Measurements from ENCODE around the gene TMEM54. TPM values are rescaled to one million over a fixed set of nuclear protein-coding genes. Genes with fewer than 3 reads are reported as not detected.
A peak's percentile ranks its signal among the peaks of the same experiment; 100 is the strongest.

TMEM54 gene
- total RNA-seq, 1 experiment from 2014 or later, result 102 TPM

DNA sequence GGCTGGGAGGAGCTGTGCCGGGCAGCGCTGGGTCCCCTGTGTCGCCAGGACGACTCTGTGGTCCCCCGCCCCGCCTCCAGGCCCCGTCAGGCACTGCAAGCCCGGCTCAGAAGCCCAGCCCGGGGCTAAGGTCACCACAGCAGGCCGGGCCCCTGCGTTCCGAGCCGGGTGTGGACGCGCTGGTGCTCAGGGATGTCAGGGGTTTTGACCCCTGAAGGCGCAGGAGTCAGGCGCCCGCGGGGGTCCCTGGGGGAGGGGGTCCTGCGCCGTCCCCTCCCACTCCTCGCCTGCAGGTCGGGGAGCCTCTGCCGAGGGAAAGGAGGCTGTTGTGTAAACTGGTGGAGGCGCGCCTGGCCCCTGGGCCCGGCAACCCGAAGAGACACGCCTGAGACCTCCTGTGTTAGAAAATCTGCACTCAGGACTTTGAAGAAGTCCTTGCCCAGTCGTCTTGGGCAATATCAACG is 23.7 kb upstream of the TMEM54 start:
- H3K4me2 ChIP-seq, result peak overlapping the region; percentile 15; the same call in 1 of the 2 replicates
- H2AFZ ChIP-seq, result no peak overlapping the region
- BruUV-seq (replicated peaks), result no TSS peak
- H3K79me2 ChIP-seq (ENCODE audit: low read depth), result no peaks in the 10 kb centered on the region
- H3K4me1 ChIP-seq (replicated peaks; ENCODE audit: insufficient read depth), result peaks cover 8% of the 10 kb centered on the region; the same call in 1 of the 2 replicates
- no peaks in the 10 kb centered on the region for H3K27me3 ChIP-seq (ENCODE audit: insufficient read depth, low read depth)
- no peaks in the 10 kb centered on the region for H3K36me3 ChIP-seq (ENCODE audit: low read depth)
- H3K9me3 ChIP-seq (ENCODE audit: insufficient read depth, low read depth), result no peaks in the 10 kb centered on the region
- H3K9me2 ChIP-seq (ENCODE audit: insufficient read depth), result no peaks in the 10 kb centered on the region
- no peak overlapping the region for H3K4me3 ChIP-seq
- no peaks in the 10 kb centered on the region; the same call in 1 of the 2 replicates for H3F3A ChIP-seq (ENCODE audit: insufficient read depth, low read depth)
- CTCF ChIA-PET, result no interaction called here
- intact Hi-C loops (cut with micrococcal nuclease; ENCODE audit: unreplicated experiment), result no loop called here
- no peak for TF ChIP-seq EZH2 (IDR thresholded peaks at IDR 0.05; ENCODE audit: low read depth)
- TF ChIP-seq, protein P1, sequence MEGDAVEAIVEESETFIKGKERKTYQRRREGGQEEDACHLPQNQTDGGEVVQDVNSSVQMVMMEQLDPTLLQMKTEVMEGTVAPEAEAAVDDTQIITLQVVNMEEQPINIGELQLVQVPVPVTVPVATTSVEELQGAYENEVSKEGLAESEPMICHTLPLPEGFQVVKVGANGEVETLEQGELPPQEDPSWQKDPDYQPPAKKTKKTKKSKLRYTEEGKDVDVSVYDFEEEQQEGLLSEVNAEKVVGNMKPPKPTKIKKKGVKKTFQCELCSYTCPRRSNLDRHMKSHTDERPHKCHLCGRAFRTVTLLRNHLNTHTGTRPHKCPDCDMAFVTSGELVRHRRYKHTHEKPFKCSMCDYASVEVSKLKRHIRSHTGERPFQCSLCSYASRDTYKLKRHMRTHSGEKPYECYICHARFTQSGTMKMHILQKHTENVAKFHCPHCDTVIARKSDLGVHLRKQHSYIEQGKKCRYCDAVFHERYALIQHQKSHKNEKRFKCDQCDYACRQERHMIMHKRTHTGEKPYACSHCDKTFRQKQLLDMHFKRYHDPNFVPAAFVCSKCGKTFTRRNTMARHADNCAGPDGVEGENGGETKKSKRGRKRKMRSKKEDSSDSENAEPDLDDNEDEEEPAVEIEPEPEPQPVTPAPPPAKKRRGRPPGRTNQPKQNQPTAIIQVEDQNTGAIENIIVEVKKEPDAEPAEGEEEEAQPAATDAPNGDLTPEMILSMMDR (conservative IDR thresholded peaks at IDR 0.05), result no peak
- no peak for DNase-seq
- no peak overlapping the region for H3K27ac ChIP-seq
- H4K20me1 ChIP-seq (ENCODE audit: insufficient read depth), result no peaks in the 10 kb centered on the region
- POLR2A ChIA-PET (ENCODE audit: unreplicated experiment), result no interaction called here

- TF ChIP-seq, protein P1 (conservative IDR thresholded peaks at IDR 0.05), result no peak
- no peak for TF ChIP-seq EZH2 (IDR thresholded peaks at IDR 0.05; ENCODE audit: low read depth)
- Histone ChIP-seq H3K9me3 (ENCODE audit: insufficient read depth, low read depth) (no peaks in the 10 kb centered on the region), H3K4me3 (no peak overlapping the region), H3K79me2 (ENCODE audit: low read depth) (no peaks in the 10 kb centered on the region), H4K20me1 (ENCODE audit: insufficient read depth) (no peaks in the 10 kb centered on the region), H3K9me2 (ENCODE audit: insufficient read depth) (no peaks in the 10 kb centered on the region), H3F3A (ENCODE audit: insufficient read depth, low read depth) (peaks cover 3% of the 10 kb centered on the region; the same call in 1 of the 2 replicates), H3K4me1 (replicated peaks; ENCODE audit: insufficient read depth) (peaks cover 8% of the 10 kb centered on the region; the same call in 1 of the 2 replicates), H3K27ac (no peak overlapping the region), H2AFZ (no peak overlapping the region), H3K27me3 (ENCODE audit: insufficient read depth, low read depth) (no peaks in the 10 kb centered on the region), H3K36me3 (ENCODE audit: low read depth) (no peaks in the 10 kb centered on the region), H3K4me2 (no peak overlapping the region)
- DNase-seq, result no peak
- POLR2A ChIA-PET (ENCODE audit: unreplicated experiment), result no interaction called here
- no TSS peak for BruUV-seq (replicated peaks)
- intact Hi-C loops (cut with micrococcal nuclease; ENCODE audit: unreplicated experiment), result no loop called here
- CTCF ChIA-PET, result interaction anchor here (0.6 kb wide), 1 partner anchor 136 kb away, joined by 3 read pairs; no protein-coding TSS in a partner anchor
These were observed 19.6 kb upstream of the TMEM54 start for GRCh38 chr1:32920833-32921232.

DNA sequence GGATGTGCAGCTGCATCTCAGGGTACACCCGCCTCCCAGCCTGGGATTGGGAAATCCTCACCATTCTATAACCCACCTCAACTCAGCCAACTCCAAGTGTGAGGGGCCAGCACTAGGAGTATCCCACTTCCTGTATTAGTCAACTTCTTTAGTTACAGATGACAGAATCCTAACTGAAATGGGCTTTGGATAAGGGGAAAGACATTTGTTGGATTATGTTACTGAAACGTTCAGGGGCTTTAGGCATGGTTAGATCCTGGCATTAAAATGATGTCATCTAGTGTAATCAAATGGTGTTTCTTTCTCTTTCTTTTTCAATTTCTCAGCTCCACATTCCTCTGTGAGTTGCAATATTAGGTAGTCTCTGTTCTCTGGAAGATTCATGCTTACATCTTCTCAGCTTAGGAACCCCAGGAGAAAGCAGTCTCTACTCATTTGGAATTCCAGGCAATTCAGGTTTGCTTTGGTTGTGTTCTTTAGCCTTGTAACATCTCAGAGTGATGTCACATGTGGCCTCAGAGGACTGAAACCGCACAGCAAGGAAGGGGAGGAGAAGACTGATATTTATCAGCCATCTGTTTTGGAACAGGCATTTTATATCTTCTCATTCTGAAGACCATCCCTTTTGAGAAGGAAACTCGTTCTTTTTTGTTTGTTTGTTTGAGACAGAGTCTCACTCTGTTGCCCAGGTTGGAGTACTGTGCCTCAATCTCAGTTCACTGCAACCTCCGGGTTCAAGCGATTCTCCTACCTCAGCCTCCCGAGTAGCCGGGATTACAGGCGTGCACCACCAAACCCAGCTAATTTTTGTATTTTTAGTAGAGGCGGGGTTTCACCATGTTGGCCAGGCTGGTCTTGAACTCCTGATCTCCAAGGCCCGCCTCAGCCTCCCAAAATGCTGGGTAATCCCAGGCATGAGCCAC is 18.9 kb upstream of the TMEM54 start:
- peak overlapping the region; percentile 46; the same call in 1 of the 2 replicates for H2AFZ ChIP-seq
- POLR2A ChIA-PET (ENCODE audit: unreplicated experiment), result no interaction called here
- CTCF ChIA-PET, result interaction anchor here (0.5 to 0.6 kb wide), 2 partner anchors 41 to 137 kb away, joined by 3 read pairs; no protein-coding TSS in a partner anchor

More for the DNA sequence above, 18.9 kb upstream of the TMEM54 start:
- DNase-seq, result no peak
- H3F3A ChIP-seq (ENCODE audit: insufficient read depth, low read depth), result peaks cover 3% of the 10 kb centered on the region; the same call in 1 of the 2 replicates
- H3K27me3 ChIP-seq (ENCODE audit: insufficient read depth, low read depth), result no peaks in the 10 kb centered on the region
- no peak overlapping the region for H3K4me2 ChIP-seq
- no peak overlapping the region for H3K27ac ChIP-seq
- no peaks in the 10 kb centered on the region for H3K79me2 ChIP-seq (ENCODE audit: low read depth)
- no peak for TF ChIP-seq EZH2 (IDR thresholded peaks at IDR 0.05; ENCODE audit: low read depth)
- TF ChIP-seq, protein P1 (conservative IDR thresholded peaks at IDR 0.05), result no peak
- peaks cover 8% of the 10 kb centered on the region; the same call in 1 of the 2 replicates for H3K4me1 ChIP-seq (replicated peaks; ENCODE audit: insufficient read depth)
- H3K9me2 ChIP-seq (ENCODE audit: insufficient read depth), result no peaks in the 10 kb centered on the region
- no peaks in the 10 kb centered on the region for H3K36me3 ChIP-seq (ENCODE audit: low read depth)
- H3K4me3 ChIP-seq, result no peak overlapping the region
- intact Hi-C loops (cut with micrococcal nuclease; ENCODE audit: unreplicated experiment), result no loop called here
- no TSS peak for BruUV-seq (replicated peaks)
- no peaks in the 10 kb centered on the region for H4K20me1 ChIP-seq (ENCODE audit: insufficient read depth)
- no peaks in the 10 kb centered on the region for H3K9me3 ChIP-seq (ENCODE audit: insufficient read depth, low read depth)

All from PC-9 (cell line).